SIG-M5 treated with dmso at 0.1 percent for 504 hours (cell line): ENCODE measurements around the gene EPB41L4A.
A peak's percentile ranks its signal among the peaks of the same experiment; 100 is the strongest.
"Not testable (repeated sequence)": the region's sequence is repeated elsewhere in the genome, so short reads cannot be mapped to it uniquely, and the experiment has no call there.

ENCODE experiments used
- DNase-seq: peaks from one replicate; lab custom pipeline; 2025; ENCODE audit not compliant: unreplicated experiment; lab: John Stamatoyannopoulos, UW

The EPB41L4A gene

GRCh38 chr5:112419164-112419985, at the start of gene EPB41L4A:
EPB41L4A (minus strand) TSS chr5:112419277; CDS start chr5:112419039, 238 bp downstream.
- DNase-seq = peak; percentile 21

GRCh38 chr5:112467485-112467884, 48.4 kb upstream of the EPB41L4A start:
- DNase-seq = no peak

GRCh38 chr5:112466261-112466660, 47.2 kb upstream of the EPB41L4A start:
- DNase-seq = not testable (repeated sequence)

- not testable (repeated sequence) for DNase-seq
These were observed 28.2 kb upstream of the EPB41L4A start for GRCh38 chr5:112447187-112447760.

- DNase-seq = no peak
These were observed 26.7 kb upstream of the EPB41L4A start for GRCh38 chr5:112445626-112446350.

GRCh38 chr5:112443932-112444331, 24.9 kb upstream of the EPB41L4A start:
- DNase-seq = not testable (repeated sequence)

- DNase-seq = no peak
These were observed 21.0 kb upstream of the EPB41L4A start for GRCh38 chr5:112440031-112440430.

- no peak for DNase-seq
These were observed 17.1 kb upstream of the EPB41L4A start for GRCh38 chr5:112436144-112436543.

- DNase-seq = no peak
These were observed 15.6 kb upstream of the EPB41L4A start for GRCh38 chr5:112434641-112435040.

- DNase-seq = not testable (repeated sequence)
These were observed 7.1 kb upstream of the EPB41L4A start for GRCh38 chr5:112426202-112426601.

- DNase-seq = peak; percentile 45
These were observed 1.1 kb upstream of the EPB41L4A start for GRCh38 chr5:112419986-112420864.

- DNase-seq = no peak
These were observed 366 bp downstream of the EPB41L4A start for GRCh38 chr5:112418659-112419163.

GRCh38 chr5:112417931-112418658, 982 bp downstream of the EPB41L4A start:
- DNase-seq = no peak

GRCh38 chr5:112415552-112415951, 3.5 kb downstream of the EPB41L4A start:
- DNase-seq = no peak

GRCh38 chr5:112413611-112414010, 5.5 kb downstream of the EPB41L4A start:
- DNase-seq = no peak

- DNase-seq = no peak
These were observed 6.7 kb downstream of the EPB41L4A start for GRCh38 chr5:112412346-112412745.

- DNase-seq = no peak
These were observed 7.2 kb downstream of the EPB41L4A start for GRCh38 chr5:112411903-112412302.

- no peak for DNase-seq
These were observed 11.4 kb downstream of the EPB41L4A start for GRCh38 chr5:112407666-112408065.

- DNase-seq = no peak
These were observed 11.8 kb downstream of the EPB41L4A start for GRCh38 chr5:112407240-112407639.

GRCh38 chr5:112403069-112403468, 16.0 kb downstream of the EPB41L4A start:
- no peak for DNase-seq
